GM06990 (cell line): ENCODE data around the gene HIRA.
"Not testable (repeated sequence)": the region's sequence is repeated elsewhere in the genome, so short reads cannot be mapped to it uniquely, and the experiment has no call there.

Experiments
- DNase-seq: peaks from one replicate; pipeline ENCODE4 v3.0.0-alpha.2; 2011; ENCODE audit not compliant: insufficient read length; ENCODE audit errors: extremely low read depth
- H3K27me3 ChIP-seq: replicated peaks from 2 replicates; pipeline ENCODE4 v1.6.0; 2011; ENCODE audit warnings: low read length; ENCODE audit not compliant: control insufficient read depth, insufficient read depth
- H3K36me3 ChIP-seq: 2 replicates; pipeline ENCODE4 v1.5.1; 2011; ENCODE audit warnings: low read length; ENCODE audit not compliant: control insufficient read depth, insufficient read depth
- H3K4me3 ChIP-seq: replicated peaks from 2 replicates; pipeline ENCODE4 v1.5.1; 2011; ENCODE audit warnings: low read depth, mild to moderate bottlenecking, control low read depth, low read length
- CTCF ChIP-seq: IDR thresholded peaks from 2 replicates; pipeline ENCODE4 v1.5.1; 2011; ENCODE audit warnings: low read length, control low read depth, mild to moderate bottlenecking, inconsistent platforms; ENCODE audit not compliant: insufficient read depth, poor library complexity, severe bottlenecking

The HIRA gene

GRCh38 chr22:19325296-19325948 lies 106.1 kb downstream of the HIRA start:
- Histone ChIP-seq H3K36me3 (peaks cover 6% of the 10 kb centered on the region), H3K4me3 (no peak overlapping the region), H3K27me3 (no peaks in the 10 kb centered on the region)
- no peak for TF ChIP-seq CTCF
- no peak for DNase-seq

- not testable (repeated sequence) for H3K27me3 ChIP-seq, DNase-seq, H3K4me3 ChIP-seq, H3K36me3 ChIP-seq
Observed at GRCh38 chr22:19323420-19323819, 108.1 kb downstream of the HIRA start.

GRCh38 chr22:19321757-19322156 lies 109.8 kb downstream of the HIRA start:
- TF ChIP-seq CTCF, result no peak
- H3K4me3 ChIP-seq, result no peak overlapping the region
- DNase-seq, result no peak
- no peaks in the 10 kb centered on the region for H3K27me3 ChIP-seq
- no peaks in the 10 kb centered on the region for H3K36me3 ChIP-seq

- not testable (repeated sequence) for H3K27me3 ChIP-seq, H3K4me3 ChIP-seq, DNase-seq, H3K36me3 ChIP-seq
Observed at GRCh38 chr22:19320136-19320535, 111.4 kb downstream of the HIRA start.

- TF ChIP-seq CTCF, result no peak
- Histone ChIP-seq H3K36me3 (no peaks in the 10 kb centered on the region), H3K27me3 (no peaks in the 10 kb centered on the region), H3K4me3 (no peak overlapping the region)
- no peak for DNase-seq
Observed at GRCh38 chr22:19319281-19319680, 112.3 kb downstream of the HIRA start.

- no peak for TF ChIP-seq CTCF
- no peaks in the 10 kb centered on the region for H3K27me3 ChIP-seq
- H3K4me3 ChIP-seq, result no peak overlapping the region
- H3K36me3 ChIP-seq, result no peaks in the 10 kb centered on the region
- no peak for DNase-seq
Observed at GRCh38 chr22:19317865-19318264, 113.7 kb downstream of the HIRA start.

- H3K36me3 ChIP-seq, result no peaks in the 10 kb centered on the region
- TF ChIP-seq CTCF, result no peak
Observed at GRCh38 chr22:19307872-19308271, 123.7 kb downstream of the HIRA start.

GRCh38 chr22:19306535-19306934 lies 125.0 kb downstream of the HIRA start:
- not testable (repeated sequence) for H3K4me3 ChIP-seq, H3K36me3 ChIP-seq, H3K27me3 ChIP-seq, DNase-seq

More at GRCh38 chr22:19307872-19308271, 123.7 kb downstream of the HIRA start:
- no peaks in the 10 kb centered on the region for H3K27me3 ChIP-seq
- DNase-seq, result no peak
- no peak overlapping the region for H3K4me3 ChIP-seq
